ENCODE results near the gene HOXA6. TPM values are rescaled to one million over a fixed set of nuclear protein-coding genes. Genes with fewer than 3 reads are reported as not detected.

Gene HOXA6
- not detected for total RNA-seq

- ChIA-PET CTCF (interaction anchor here (1.0 to 1.4 kb wide), 2 partner anchors 9 to 14 kb away, joined by 3 to 4 read pairs; partner anchors contain the start of gene HOXA7), POLR2A (no interaction called here)
Measured at GRCh38 chr7:27147199-27148030, at the start of gene HOXA6. HOXA6 (minus strand) TSS chr7:27147774; CDS start chr7:27147749, 25 bp downstream.

- ChIA-PET CTCF (interaction anchor here (0.6 to 1.5 kb wide), 10 partner anchors 10 to 897 kb away, joined by 3 to 7 read pairs (median 4); partner anchors contain the start of gene HOXA11), POLR2A (interaction anchor here (0.6 kb wide), 1 partner anchor 1097 kb away, joined by 3 read pairs; no protein-coding TSS in a partner anchor)
Measured at GRCh38 chr7:27196287-27196767, 48.8 kb upstream of the HOXA6 start.

DNA sequence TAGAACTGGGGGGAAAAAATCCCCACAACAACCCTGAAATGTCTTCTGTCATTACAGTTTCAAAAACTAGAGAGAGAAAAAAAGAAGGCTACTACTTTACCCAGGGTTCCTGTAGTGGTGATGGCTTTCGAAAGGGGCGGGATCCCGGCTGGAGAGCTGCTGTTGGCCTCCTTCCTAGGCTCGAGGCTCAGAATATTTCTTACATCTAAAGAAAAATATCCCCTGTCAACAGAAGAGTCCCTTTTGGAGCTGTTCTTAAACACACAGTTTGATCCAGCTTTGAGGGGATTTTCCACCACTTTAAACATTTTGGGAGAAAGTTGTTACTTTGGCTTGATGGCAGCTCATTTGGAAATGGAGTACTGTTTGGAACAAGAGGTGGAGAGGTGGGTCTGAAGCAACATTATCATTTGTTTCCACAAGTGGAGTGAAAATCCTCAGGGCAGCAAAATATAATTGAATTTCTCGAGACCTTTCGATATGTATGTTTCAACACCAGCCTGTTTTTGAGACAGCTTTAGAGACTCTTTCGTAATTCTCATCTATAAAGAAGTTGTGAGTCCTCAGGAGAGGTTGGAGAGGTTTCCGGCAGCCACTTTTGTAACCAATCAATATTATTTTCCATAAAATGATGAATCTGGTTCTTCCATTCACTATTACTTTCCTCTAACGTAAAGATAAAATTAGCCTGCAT, 47.3 kb upstream of the HOXA6 start:
- POLR2A ChIA-PET: no interaction called here
- CTCF ChIA-PET: interaction anchor here (1.5 to 1.6 kb wide), 3 partner anchors 16 to 725 kb away, joined by 4 to 7 read pairs (median 5); partner anchors contain the start of gene HOXA10

GRCh38 chr7:27194002-27194352, 46.4 kb upstream of the HOXA6 start:
- POLR2A ChIA-PET: no interaction called here

GRCh38 chr7:27193335-27194001, 45.9 kb upstream of the HOXA6 start:
- ChIA-PET POLR2A (no interaction called here), CTCF (no interaction called here)

More at GRCh38 chr7:27194002-27194352, 46.4 kb upstream of the HOXA6 start:
- CTCF ChIA-PET: no interaction called here

DNA sequence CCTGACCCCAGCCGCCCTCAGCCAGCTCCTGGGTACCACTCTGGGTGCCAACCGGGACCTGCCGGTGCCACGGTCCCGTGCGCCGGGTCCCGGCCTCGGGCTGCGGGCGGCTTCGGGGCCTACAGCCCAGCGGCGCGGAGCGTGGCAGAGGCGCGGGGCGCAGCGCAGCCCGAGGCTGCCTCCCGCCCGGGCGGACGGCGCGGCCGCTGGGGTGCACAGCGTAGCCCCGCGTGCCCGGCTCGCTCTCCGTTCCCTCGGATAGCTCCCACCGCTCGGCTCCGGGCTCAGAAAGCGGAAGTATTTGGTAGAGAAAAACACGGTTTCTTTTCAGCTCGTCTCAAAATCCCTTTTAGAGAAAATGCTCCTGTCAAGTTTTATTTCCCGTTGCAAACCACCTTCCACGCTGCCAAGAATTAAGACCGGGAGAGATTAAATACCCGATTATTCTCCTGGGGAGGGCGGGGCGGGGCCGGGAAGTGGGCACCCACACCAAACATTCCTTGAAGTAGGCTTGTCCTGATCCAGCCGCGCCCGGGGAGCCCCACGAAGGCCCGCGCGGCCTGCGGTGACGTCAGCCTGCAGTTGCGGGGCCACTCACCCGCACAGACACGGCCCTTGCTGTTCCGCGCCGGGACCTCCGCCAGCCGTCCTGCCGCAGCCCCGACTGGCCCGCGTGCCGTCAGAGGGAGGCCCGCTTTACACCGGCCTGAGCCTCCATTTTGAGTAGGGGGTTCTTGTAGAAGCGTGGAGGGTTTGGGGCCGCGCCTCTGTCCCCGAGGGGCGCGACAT, 45.2 kb upstream of the HOXA6 start:
- ChIA-PET CTCF (interaction anchor here (0.6 to 0.7 kb wide), 2 partner anchors 31 to 734 kb away, joined by 3 read pairs; no protein-coding TSS in a partner anchor), POLR2A (interaction anchor here (0.7 kb wide), 1 partner anchor 68 kb away, joined by 6 read pairs; no protein-coding TSS in a partner anchor)

DNA sequence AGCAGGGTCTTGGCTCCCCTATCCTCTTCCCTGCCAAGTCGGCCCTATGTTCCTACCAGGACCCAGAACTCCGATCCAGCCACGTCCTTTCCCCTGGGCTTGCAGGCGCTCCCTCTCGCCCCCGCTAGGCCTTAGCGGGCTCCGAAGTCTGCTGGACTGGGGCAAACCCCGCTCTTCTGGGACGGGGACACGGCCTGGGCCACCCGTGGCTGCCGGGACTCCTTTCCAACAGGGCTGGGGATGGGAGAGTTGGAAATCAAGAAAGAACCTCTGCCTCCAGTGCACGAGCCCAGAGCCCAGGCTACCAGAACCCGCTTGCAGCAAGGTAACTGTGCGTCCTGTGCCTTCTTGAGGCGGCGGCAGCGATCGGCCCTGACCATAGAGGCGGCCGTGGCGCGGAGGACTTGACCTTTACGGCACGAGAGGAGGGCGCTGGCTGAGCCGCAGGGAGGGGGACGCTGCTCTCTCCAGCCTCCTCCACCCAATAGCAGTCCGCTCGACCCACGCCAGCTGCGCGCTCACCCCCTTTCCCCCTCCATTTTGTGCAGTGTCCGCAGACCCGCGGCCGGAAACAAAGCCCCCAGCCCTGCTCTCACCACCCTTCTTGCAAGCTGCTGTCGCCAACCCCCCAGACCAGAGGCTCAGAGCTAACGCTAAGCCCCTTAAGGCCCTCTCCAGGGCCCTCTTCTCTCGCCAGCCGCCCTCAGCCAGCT, 44.4 kb upstream of the HOXA6 start:
- POLR2A ChIA-PET: interaction anchor here (0.7 kb wide), 1 partner anchor 68 kb away, joined by 6 read pairs; no protein-coding TSS in a partner anchor
- CTCF ChIA-PET: interaction anchor here (0.6 to 1.3 kb wide), 3 partner anchors 31 to 734 kb away, joined by 3 read pairs; partner anchors contain the start of gene HOXA3

DNA sequence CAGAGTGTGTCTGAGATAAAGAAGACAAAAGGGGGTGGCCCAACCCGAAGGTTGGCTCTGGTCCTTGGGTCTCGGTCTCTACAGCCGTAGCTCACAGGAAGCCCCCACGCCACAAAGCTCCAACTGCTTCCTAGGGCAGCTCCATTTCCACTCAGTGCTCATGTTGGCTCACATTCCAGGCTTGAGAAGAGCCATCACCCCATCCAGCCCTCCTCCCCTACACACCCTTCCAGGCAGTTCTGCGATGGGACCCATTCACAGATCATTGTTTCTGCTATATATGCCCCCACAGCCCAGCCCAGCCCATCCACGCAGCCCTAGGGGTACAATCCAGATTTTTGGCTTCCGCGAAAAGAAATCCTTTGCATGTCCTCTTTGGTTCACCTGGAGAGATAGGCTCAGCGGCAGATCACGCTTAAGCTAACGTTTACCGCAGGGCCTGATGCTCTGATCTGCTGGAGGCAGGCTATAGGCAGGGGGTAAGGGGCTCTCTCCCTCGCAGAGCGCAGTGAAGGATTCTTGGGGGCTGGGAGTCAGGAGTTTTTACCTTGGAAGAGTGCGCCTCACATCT, 43.7 kb upstream of the HOXA6 start:
- CTCF ChIA-PET: interaction anchor here (1.3 to 3.7 kb wide), 3 partner anchors 8 to 39 kb away, joined by 3 to 12 read pairs (median 10); partner anchors contain the start of genes HOXA13 and HOXA3
- POLR2A ChIA-PET: interaction anchor here (0.6 kb wide), 1 partner anchor 943 kb away, joined by 3 read pairs; no protein-coding TSS in a partner anchor

- ChIA-PET POLR2A (no interaction called here), CTCF (interaction anchor here (1.8 to 3.7 kb wide), 2 partner anchors 9 to 11 kb away, joined by 10 to 12 read pairs; partner anchors contain the start of gene HOXA13)
Measured at GRCh38 chr7:27189997-27190748, 42.6 kb upstream of the HOXA6 start.

- ChIA-PET CTCF (interaction anchor here (1.8 to 3.7 kb wide), 2 partner anchors 10 kb away, joined by 10 to 12 read pairs; partner anchors contain the start of gene HOXA13), POLR2A (no interaction called here)
Measured at GRCh38 chr7:27189295-27189996, 41.9 kb upstream of the HOXA6 start.

- POLR2A ChIA-PET: no interaction called here
- CTCF ChIA-PET: interaction anchor here (1.3 to 3.7 kb wide), 2 partner anchors 9 to 11 kb away, joined by 4 to 12 read pairs; partner anchors contain the start of gene HOXA13
Measured at GRCh38 chr7:27188386-27189294, 41.1 kb upstream of the HOXA6 start.

DNA sequence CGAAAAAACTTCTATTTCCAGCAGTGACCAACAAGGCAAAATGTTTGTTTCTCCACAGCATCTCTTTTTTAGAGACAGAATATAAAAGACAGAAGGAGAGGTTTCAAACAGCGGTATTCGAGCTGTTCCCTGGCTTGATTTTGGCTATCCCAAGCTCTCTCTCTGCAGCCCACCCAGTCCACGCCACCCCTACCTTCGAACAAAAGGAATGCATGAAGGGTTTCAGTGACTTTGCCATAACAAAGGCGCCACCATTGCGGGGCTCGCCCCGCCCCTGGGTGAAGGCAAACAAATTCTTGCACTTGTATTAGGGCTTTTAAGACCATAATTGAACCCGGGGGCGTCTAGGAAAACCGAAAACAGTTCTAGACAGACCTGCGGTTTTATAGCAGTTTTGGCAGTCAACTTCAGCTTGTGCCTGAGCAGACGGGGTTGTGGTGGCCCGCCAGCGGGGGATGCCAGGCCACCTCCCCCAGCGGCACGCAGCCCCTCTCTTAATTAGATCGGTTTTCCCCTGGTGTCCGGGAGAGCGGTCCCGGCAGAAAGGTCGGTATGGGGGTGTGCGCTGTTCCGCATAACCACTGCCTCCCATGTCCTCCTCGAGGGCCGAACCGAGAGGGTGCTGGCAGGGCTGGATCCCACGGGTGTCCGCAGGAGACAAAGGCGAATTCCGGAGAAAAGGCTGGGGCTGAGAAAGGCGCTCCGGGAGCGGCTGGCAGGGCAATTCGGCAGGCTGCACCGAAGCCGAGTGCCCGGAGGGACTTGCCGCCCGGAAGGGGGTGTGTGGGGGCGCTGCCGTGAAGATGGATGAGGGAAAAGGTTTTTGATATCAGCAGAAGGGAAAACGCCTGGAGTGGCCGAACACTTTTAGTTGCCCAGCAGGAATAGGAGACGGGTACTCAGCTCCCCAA, 40.2 kb upstream of the HOXA6 start:
- CTCF ChIA-PET: interaction anchor here (1.3 to 3.7 kb wide), 4 partner anchors 8 to 27 kb away, joined by 4 to 12 read pairs (median 5); partner anchors contain the start of gene HOXA13
- POLR2A ChIA-PET: no interaction called here

GRCh38 chr7:27186668-27187474, 39.3 kb upstream of the HOXA6 start:
- ChIA-PET CTCF (interaction anchor here (1.0 to 2.2 kb wide), 4 partner anchors 9 to 26 kb away, joined by 3 to 6 read pairs (median 5); no protein-coding TSS in a partner anchor), POLR2A (no interaction called here)
